Umbilical cord (tissue), 2 donors: Measurements from ENCODE around the gene MAD2L2. TPM values are rescaled to one million over a fixed set of nuclear protein-coding genes. Genes with fewer than 3 reads are reported as not detected.

Experiments used
- DNase-seq: peaks from one replicate; pipeline ENCODE4 v3.0.0-alpha.2; 2015; ENCODE audit warnings: low spot score
- total RNA-seq: library from RNA; depleted of rRNA; stranded (reverse); fragments of >200 nt; gene quantifications from one replicate; pipeline ENCODE4 v1.2.3, GENCODE V29; 2014; ENCODE audit warnings: low replicate concordance; ENCODE audit not compliant: insufficient read depth

The MAD2L2 gene
- 15.2 TPM for total RNA-seq

DNA sequence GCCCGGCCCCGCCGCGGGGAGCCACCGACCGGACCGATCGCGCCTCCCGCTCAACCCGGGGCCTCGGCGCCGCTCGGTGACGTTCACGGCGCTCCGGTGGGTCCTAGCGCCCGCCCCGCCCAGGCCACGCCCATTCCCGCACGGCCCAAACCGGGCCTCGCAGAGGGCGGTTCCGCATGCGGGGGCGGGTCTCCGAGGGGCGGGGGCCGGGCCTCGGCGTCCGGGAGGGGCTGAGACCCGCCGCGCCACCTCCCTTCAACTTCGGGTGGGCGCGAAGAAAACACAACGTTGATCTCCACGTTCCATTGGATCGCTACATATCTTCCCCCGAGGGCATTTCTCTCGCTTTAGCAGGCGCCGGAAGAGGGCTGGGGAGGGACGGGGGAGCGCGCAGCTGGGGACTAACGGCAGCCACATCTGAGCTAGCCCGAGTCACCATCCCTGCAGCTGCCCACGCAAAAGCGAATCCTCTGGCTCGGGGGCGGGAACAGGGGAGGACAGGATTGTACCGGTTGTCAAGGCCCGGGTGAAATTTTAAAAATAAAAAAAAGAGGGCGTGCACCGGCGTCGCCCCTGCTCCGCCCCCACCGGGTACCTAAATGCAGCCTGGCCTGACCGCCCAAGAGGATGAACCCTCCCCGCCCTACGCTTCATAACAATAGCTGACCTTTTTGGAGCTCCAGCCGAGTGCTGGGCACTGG is at the start of gene MAD2L2:
Gene MAD2L2, minus strand, starts transcription at position 78 of the 701 bp plus-strand sequence. CDS start 547 bp downstream, outside the sequence.
- DNase-seq: peak; percentile 86

DNA sequence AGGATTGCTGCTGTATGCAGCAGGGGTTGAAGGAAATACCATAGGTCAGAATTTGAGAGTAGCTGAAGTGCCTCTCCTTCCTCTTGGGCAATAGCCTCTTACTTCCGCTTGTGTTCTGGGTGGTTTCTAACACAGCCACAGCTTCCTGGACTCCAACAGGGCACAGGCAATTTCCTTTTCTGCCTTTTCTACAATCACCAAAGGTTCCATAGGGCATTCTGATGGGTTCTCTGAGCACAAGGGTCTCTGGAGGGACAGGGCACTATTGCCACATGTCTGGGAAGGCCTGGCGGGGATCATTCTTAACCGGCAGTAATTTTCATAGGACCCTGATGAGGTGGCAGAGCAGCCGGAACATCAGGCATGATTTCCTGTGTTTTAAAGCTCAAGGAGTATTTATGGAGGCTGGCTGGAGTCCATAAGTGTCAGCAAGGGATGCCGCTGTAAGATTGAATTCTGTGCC is 49.5 kb upstream of the MAD2L2 start:
- peak; percentile 65 for DNase-seq

DNA sequence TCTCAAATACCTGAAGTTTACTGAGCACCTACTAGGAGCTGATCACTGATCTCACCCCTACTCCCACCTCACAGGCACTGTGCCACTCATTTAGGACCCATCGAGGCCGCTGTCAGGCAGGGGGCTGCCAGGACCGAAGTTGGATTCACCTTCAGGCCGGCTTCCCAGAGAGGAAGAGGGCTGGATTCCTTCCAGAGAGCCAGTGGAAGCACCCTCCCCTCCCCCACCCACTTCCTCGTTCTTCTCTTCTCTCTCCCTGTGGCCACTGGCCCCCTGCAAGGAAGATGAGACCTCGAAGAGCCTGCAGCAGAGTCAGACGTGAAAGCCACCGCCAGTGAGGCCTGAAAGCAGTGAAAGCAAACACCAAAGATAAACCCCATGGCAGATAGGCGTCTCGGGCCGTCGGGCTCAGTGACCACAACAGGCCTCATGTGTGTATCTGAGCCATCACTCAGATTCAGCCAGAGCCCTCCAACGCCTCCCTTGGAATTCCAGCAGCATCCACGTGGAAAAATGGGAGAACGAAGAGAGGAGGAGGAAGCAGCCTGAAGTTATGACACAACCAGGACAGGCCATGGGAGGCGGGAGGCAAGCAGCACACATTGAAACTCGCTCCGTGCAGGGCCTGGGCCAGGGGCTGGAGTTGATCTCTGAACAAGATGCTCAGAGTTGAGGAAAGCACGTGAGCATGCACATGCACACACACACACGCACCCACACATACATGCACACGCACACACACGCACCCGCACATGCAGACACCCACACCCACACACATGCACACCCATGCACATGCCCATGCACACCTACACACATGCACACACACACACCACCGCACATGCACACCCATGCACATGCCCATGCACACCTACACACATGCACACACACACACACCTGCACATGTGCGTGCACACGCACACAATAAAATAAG is 48.8 kb upstream of the MAD2L2 start:
- peak; percentile 20 for DNase-seq

DNA sequence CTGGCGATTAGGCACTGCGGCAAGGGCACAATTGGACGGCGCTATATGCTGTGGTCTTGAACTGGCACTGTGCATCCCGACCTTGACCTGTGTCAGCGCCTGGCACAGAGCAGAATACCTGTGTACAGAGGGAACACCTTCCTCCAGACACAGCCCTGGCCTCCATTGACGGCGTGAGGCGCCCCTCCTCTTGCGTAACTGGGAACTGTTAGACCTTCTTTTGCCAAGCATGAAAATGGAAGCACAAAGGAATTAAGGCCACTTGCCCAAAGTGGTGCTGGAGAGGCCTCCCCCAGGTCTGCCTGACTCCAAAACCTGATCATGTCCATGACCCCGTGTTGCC is 48.2 kb upstream of the MAD2L2 start:
- no peak for DNase-seq

DNA sequence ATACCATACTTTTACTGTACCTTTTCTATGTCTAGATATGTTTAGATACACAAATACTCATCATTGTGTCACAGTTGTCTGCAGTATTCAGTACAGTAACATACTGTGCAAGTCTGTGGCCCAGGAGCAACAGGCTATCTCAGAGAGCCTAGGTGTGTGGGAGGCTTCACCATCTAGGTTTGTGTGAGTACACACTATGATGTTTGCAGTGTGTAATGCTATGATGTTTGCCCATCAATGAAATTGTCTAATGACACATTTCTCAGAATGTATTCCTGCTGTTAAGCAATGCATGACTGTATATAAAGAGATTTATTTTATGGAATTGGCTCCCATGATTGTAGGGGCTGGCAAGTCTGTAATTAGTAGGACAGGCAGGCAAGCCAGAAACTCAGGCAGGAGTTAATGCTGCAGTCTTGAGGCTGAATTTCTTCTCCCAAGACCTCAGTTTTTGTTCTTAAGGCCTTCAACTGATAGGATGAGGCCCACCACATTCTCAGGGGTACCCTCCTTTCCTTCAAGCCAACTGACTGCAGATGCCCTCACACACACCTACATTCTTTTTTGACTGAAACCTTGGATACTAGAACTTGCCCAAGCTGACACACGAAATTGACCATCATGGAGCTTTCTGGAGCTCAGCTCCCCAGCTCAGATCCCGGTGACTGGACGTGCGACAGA is 47.3 kb upstream of the MAD2L2 start:
- no peak for DNase-seq

DNA sequence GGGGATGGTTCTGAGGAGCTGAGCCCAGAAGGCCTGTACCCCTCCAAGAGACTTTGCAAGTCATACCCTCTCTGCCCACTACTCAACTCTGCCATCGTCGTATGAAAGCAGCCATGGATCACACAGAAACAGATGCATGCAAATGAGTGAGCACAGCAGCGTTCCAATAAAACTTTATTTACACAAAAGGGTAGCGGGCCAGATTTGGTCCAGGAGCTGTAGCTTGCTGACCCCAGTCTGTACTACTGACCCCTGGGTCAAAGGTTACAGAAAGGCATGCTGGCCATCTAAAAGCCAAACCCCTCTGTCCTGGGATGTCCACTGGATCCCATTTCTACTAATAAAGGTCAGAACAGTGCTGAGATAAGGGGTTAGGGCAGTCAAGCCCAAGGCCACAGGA is 46.2 kb upstream of the MAD2L2 start:
- DNase-seq: no peak

DNA sequence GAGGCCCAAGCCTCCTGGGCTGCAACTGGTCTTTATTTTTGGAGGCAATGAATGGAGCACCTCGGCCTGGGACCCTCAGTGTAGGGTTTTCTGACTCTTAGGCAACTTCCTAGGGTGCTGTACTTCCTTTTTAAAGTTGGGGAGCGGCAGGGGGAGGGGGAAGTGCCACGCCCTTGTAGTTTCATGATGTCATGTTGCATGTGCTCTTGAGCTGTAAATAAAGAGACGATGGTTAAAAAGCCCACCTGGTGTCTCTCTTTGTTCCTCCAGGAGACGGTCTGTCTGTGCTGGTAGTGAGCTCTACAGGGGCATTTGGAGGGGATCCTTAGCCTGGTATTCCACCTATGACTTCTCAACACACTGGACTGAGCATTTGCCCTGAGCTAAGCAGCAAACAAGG is 44.7 kb upstream of the MAD2L2 start:
- no peak for DNase-seq

DNA sequence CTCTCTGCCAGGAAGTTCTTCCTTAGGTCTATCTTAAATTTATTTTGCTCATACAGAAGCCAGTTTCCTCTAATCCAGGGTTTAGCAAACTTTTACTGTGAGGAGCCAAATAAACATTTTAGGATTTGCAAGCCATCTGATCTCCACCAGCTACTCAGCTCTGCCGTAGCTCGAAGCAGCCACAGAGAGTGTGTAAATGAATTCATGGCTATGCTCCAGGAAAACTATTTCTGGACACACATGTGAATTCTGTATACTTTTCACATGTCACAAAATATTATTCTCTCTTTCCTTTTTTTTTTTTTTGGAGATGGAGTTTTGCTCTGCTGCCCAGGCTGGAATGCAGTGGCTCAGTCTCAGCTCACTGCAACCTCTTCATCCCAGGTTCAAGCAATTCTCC is 41.6 kb upstream of the MAD2L2 start:
- no peak for DNase-seq

DNA sequence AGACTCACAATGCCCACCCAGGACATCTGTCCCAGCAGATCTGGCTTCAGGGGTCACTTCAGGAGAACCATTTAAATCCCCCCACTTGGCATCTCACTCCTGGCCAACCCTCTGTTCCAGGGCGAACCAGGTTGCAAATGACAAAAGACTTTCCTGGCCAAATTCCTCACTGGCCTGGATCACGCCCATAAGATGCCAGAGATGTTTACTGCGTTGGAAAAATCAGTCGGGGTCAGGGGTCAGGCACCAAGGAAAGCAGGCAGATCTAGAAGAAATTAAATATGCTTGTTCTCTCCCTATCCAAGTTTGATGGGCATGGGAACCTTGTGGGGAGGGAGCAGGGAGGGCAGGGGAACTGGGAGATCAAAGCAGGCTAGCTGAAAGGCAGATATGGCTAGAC is 40.4 kb upstream of the MAD2L2 start:
- DNase-seq: no peak

DNA sequence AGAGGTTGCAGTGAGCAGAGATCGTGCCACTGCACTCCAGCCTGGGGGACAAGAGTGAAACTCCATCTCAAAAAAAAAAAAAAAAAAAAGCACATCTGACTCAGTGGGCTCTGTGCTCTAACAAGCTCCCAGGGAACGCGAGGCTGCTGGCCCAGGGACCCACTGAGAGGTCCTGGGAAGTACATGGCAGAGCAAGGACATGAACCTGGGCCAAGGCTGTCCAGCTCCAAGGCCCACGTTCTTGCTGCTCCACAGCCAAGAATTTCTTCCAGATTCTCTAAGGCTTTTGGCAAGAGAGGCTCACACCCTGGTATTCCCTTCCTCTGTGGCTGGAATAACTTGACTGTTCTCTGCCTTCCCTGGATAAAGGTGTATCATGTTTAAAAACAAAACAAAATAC is 39.6 kb upstream of the MAD2L2 start:
- DNase-seq: no peak

DNA sequence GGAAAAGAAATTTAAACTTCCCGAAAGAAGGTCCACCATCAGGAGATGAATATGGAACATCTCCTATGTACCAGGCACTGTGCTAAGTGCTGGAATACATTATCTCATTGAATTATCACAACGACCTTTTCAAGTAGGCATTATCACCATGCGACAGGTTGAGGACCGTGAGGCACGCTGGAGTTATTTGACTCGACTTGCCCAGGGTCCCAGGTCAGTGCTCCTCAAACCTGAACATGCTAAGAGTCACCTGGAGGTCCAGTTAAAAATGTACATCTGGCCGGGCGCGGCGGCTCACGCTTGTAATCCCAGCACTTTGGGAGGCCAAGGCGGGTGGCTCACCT is 39.1 kb upstream of the MAD2L2 start:
- DNase-seq: no peak

DNA sequence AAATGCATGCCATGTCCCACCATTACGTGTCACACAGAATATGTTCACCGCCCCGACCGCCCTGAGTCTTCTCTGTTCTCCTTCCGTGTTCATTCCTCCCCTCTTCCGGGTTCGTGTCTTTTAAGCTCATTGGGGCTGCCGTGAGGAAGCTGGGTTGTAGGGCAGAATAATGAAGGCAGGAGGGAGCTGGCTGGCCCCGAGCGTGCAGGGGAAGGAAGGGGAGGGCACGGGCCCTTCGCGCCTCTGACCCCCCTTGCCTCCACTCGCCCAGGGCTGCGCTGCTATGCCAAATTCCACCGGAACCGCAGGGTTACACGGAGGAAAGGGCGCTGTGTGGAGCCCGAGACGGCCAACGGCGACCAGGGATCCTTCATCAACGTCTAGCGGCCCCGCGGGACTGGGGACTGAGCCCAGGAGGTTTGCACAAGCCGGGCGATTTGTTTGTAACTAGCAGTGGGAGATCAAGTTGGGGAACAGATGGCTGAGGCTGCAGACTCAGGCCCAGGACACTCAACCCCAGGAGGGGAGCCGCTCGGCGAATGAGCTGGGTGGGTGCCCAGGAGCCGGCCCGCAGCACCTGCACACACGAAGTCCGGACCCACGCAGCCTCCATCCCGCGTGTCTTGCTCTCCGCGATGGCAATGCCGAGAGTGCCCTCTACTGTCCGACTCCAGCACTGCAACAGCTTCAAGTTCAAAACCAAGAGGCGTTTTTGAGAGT is 38.5 kb upstream of the MAD2L2 start:
- peak; percentile 67 for DNase-seq

DNA sequence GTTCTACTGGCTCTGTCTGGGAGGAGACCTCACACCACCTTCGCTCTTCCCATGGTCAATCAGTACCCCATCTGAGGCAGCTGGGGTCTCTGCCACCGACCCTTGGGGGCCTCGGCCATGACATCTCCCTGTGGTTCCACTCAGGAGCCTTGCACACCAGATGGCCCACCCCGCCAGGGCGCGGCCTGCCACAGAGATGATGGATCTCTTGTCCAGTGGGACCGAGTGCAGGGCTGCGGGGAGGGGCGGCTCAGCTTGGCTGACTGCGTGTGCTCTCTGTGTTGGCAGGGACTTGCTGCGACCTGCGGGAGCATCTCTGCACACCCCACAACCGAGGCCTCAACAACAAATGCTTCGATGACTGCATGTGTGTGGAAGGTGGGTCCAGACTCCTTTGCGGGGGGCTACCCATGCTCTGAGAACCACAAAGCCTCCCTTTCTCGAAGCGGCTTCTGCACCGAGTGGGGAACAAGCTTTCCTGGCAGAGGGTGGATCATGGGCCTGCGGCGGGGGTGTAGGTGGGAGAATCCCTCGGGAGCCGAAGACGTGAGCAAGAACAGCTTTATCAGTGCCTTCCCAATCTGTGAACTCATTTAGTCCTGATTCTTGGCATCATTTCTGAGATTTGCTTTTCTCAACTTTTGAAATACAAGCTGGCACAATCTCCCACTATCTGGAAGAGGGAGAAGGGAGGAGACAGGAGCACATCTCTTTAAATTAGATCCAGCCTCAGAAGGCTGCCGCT is 34.1 kb upstream of the MAD2L2 start:
- DNase-seq: no peak

DNA sequence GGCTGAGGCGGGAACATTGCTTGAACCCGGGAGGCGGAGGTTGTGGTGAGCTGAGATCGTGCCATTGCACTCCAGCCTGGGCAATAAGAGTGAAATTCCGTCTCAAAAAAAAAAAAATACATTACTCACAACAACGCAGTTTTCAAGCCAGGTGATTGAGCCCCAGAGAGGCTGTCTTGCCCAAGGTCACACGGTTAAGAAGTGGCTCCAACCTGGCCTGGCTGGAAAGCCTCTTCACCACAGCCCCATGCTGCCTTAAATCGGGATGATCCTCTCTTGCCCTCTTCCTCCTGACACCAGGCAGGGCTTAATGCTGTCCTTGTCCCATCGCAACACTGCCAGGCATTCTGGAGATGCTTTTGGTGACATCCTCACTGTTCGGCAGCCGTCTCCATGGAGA is 32.1 kb upstream of the MAD2L2 start:
- DNase-seq: no peak

DNA sequence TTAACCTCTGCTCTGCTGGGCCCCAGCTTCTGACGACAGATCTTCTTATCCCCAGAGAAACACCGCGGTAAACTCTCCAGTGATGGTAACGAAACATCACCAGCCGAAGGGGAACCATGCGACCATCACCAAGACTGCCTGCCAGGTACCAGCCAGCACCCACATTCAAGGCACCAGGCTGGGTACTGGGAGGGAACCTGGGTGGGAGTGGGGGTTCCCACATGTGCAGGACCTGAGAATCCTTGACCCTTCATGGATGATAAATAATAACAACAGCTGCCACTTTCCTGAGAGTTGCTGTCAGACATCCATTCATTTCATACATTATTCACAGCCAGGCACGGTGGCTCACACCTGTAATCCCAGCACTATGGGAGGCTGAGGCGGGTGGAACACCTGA is 31.3 kb upstream of the MAD2L2 start:
- no peak for DNase-seq

DNA sequence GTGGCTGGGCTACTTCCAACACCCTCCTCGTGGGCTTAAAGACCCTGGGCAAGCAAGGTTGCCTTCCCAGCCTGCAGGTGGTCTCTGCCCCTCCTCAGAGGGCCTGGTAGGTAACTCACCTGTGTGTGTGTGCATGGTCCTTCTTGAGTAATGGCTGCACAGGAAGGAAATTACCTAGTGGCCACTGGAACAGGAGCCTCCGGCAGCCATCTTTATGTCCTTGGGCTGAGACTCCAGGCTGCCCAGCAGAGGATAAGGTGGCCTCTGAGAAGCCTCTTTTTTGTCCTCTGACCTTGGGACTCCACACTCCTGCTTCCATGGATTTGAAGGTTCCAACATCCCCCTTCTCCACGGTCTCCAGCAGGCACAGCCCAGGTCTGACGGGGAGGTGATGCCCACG is 30.5 kb upstream of the MAD2L2 start:
- no peak for DNase-seq

DNA sequence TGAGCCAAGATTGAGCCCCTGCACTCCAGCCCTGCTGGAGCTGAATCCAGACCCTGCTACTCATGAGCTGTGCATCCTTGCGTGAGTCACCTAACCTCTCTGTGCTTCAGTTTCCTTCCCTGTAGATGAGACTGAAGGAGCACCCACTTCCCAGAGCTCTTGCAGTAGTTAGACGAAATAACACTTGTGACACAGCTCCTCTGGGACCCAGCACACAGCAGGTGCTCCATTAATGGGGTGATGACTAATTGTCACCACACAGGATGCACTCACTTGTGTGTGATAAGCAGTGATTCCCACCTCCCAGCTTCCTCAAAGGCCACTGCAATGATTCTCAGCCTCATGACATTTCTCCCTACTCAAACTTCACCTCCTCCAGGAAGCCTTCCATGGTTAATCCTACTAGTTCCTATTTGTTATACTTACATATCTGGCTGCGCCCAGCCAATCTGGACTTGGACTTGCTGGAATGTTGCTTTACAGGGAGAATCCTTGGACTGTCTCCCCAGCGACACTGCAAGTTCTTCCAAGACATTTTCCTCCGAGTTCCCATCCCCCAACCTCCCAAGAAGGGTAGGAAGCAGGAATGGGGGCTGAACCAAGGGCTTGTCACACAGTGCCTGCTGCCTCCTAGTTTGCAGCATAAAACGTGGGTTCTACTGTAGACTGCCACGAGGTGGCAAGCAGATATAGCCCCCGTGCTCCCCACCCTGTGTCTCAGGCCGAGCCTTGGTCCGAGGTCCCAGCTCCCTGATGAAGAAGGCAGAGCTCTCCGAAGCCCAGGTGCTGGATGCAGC is 27.8 kb upstream of the MAD2L2 start:
- DNase-seq: no peak

DNA sequence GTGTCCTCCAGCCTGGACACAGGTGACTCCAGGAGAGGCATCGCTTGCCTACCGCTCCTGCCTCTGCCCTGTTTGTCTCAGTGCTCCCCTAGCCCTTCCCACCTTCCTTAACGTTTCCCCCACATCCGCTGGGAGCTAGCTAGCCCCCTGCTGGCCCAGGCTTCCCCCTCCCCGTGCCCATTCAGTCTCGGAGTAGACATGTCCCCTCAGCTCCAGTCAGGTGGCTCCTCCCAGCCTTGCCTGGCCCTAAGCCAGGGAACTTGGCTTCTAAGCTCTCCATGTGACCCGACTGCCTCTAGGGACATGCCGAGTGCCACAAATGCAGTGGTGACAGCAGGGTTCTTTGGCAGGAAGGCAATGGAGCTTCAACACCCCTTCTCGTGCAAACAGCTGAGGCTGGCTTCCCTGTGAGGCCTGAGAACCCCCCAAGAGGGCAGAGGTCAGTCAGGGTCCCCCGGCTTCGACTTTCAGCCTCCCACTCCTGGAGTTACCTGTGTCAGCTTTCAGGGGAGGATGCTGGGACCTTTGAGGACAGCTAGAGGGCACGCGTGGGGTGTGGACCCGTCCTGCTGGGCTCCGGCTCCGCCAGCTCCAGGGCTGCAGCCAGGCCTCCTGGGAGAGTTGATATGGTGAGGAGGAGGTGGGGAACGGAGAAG is 26.8 kb upstream of the MAD2L2 start:
- no peak for DNase-seq

DNA sequence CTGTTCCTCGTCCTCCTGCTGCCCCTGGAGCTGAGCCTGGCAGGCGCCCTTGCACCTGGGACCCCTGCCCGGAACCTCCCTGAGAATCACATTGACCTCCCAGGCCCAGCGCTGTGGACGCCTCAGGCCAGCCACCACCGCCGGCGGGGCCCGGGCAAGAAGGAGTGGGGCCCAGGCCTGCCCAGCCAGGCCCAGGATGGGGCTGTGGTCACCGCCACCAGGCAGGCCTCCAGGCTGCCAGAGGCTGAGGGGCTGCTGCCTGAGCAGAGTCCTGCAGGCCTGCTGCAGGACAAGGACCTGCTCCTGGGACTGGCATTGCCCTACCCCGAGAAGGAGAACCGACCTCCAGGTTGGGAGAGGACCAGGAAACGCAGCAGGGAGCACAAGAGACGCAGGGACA is 25.3 kb upstream of the MAD2L2 start:
- no peak for DNase-seq

DNA sequence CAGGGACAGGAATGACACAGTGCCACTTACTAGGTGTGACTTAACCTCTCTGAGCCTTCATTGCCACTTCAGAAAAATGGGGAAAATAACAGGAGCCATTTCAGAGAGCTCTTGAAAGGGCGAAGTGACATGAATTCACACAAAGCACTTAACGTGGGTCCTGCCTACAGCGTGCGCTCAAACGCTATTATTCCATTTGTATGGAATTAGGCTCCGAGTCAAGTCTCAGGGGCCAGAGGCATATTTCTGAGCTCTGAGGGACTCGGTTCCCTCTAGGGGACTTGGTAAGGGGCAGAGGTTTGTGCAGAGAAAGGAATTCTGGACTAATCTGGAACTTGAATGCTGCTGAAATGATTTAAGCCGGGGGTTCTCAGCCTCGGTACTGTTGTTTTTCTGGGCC is 24.6 kb upstream of the MAD2L2 start:
- DNase-seq: no peak
